ENCODE data around the gene EZR.
"Not testable (repeated sequence)": the region's sequence is repeated elsewhere in the genome, so short reads cannot be mapped to it uniquely, and the experiment has no call there.

Gene EZR

DNA sequence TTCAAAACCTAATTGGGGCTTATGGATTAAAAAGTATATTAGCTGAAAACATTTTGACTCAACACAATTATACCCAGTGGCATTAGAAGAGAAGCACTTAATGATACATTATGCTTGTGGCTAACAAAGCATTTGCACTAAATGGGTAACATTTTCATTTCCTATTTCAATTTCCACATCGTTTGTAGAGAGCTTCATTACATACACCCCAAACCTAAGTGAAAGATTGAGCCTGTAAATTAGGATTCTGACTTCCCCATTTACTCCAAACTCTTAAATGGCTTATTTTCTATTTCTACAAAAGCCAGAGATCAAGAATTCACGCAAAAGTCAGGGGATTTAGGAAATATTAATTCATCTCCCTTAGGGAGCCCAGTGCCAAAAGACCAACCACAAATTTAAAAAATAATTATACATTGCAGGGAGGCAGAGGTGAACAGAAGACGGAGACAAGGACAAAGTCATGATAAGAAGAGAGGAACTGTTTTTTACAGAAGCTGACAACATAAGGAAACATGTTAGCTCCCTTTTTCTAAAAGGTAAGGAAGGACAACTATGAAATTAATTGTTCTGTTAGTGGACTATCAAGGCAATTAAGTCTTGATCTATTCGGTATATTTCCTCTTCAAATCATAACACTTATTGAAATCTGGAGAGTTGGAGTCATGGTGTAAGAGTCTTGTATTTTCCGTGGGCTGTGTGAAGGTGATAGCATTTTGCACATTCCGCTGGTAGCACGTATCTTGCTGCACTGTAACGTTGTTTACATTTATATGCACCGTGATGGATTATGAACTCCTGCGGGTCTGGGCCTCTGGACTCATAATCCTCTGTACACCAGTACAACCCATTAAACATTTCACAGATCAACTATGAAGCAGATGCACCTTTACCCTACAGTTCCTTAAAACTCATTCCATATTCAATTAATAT, 24.8 kb upstream of the EZR start:
- no peak for DNase-seq (ENCODE audit: extremely low read depth in 1 of 2, low read depth in 1 of 2)

DNA sequence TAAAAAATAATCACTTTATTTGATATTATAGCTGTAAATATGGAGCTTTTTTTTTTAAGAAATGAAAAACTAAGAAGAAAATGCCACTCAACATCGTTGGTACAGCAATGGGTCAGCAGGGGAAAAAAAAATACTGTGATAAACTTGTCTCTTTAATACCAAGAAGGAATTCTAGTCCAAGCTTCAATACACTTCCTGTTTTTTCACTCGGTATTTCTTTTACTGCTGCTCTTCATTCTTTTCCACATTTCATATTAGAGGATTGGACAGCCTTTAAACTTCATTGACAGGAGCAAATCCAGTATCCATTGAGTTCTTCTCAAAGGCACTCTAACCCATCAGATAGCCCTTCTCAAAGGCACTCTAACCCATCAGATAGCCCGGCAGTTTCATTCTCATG, 22.2 kb upstream of the EZR start:
- DNase-seq (ENCODE audit: extremely low read depth in 1 of 2, low read depth in 1 of 2): no peak

DNA sequence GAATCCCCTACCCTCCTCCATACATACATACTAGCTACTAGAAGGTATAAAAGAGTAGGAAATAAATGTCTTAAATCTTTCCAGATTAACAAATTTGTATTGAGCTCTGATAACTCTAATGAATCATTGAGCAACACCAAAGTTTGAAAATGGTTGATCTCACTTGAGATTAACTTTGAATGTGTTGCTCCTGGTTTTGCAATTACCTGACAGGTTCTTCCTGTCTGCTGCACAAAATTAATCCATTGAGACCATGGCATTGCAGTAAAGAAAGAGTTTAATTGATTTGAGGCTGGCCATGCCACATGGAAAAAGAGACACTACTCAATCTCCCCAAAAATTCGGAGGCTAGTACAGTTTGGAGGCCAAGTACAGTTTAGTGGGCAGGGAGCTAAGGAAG, 21.3 kb upstream of the EZR start:
- DNase-seq (ENCODE audit: extremely low read depth in 1 of 2, low read depth in 1 of 2): no peak

DNA sequence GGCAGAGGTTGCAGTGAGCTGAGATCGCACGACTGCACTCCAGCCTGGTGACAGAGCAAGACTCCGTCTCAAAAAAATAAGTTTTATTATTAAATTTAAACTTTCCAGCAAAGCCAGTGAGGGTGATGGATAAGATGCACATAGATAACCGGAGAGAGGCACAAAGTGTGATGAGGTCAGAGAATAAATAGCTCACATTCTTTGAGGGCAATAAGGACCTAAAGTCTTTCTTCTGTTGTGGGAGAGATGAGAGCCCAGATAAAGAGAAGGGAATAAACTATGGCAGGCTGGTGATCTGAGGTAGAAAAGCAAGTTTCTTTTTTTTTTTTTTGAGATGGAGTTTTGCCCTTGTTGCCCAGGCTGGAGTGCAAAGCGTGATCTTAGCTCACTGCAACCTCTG, 20.6 kb upstream of the EZR start:
- no peak for DNase-seq (ENCODE audit: extremely low read depth in 1 of 2, low read depth in 1 of 2)

DNA sequence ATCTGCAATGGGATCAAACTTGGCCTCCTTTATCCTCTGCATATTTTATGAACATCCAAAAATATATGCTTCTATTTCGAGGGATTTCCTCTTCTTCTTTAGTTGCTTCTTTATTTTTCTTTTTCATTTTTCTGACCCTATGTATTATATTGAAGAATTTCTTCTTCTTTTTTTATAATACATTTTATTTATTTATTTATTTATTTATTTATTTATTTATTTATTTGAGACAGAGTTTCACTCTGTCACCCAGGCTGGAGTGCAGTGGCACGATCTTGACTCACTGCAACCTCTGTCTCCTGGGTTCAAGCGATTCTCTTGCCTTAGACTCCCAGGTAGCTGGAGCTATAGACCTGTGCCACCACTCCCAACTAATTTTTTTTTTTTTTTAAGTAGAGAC, 19.6 kb upstream of the EZR start:
- DNase-seq (ENCODE audit: extremely low read depth in 1 of 2, low read depth in 1 of 2): not testable (repeated sequence)

DNA sequence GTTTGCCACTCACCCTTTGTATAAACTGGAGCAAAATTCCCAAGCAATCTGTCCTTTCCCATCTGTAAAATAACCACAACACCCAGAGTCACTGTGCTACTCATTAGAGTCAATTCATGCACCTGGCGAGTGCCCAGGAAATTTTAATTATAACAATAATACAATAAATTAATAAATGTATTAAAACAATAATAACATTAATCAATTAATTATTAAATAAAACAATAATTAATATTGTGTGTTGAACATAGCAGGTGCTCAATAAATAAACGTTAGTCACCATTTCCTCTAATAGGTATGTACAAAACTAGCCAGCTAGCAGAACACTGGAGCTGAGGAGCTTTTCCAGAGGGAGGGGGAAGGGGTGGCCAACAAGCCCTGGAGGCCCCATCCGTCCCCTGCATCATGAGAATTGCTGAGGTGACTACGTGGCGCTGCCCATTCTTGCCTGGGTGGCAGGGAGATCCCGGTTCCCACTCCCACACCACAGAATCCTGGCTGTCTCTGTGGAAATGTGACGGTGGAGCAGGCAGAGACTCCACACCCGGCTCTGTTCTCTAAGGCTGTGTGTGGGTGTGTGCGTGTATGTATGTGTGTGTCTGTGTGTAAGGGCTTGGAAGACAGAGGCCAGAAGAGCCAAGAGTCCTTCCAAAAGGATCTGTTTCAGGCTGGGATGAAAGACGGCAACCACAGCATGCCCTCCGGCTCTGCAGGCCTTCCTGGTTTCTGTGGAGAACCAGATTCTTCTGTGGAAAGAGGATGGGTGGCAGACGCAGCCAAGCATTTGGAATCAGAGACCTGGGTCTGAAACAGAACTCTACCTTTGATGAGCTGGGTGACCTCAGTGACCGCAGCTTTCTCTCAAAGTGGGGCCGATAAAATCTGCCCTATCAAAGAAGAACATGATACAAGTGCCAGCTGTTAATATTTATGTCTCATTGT, 18.8 kb upstream of the EZR start:
- DNase-seq (ENCODE audit: extremely low read depth in 1 of 2, low read depth in 1 of 2): no peak

DNA sequence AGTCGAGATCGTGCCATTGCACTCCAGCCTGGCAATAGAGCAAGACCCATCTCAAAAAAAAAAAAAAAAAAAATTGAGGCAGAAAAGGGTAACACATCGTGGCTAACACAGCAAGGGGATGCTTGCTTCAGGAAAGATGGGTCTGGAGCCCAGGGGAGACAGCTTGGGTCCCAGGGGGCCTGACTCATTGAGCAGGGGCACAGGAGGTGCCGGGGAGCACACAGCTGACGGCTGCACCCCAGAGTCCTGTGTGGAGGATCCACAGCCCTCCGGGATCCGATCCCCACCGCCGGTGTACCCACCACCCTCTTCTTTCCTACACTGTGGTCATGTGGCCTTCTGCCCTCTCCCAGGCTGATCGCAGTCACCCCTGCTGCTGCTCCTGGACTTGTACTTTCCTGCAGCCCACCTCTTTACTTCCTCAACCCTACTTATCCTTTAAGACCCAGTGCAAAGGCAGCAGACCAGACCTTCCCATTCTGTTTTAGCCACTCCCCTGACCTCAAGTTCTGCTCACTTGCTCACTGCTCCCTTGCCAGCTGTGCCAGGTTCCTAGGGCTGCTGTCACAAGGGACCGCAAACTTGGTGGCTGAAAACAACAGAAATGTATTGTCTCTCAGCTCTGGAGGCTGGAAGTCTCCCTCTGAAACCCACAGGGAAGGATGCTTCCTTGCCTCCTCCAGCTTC, 17.6 kb upstream of the EZR start:
- DNase-seq (ENCODE audit: extremely low read depth in 1 of 2, low read depth in 1 of 2): no peak

DNA sequence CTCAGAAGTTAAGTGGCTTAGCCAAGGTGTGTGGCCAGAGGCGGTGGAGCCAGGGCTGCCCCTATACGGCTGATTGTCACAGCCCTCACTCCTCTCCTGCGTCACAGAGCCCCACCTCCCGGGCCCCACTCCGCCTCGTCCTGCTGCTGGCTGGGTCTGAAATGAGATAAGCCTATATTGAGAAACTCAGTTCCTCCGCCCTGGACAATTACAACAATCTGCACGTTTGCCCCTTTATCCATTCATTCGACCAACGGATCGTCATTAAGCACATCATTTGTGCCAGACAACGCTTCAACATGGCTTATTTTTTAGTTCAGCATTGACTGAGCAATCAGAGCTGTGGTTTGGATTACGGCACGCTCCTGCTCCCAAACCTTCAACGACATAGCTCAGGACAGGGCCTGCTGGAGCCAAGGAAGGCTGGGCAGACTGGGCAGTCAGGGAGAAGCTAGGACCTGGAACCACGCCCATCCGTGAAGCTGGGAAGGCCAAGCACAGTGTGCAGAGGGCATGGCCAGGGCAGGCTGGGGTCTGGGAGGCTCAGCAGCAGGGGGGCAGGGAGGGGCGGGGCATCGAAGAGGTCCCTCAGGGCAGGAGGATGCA, 16.6 kb upstream of the EZR start:
- DNase-seq (ENCODE audit: extremely low read depth in 1 of 2, low read depth in 1 of 2): no peak

DNA sequence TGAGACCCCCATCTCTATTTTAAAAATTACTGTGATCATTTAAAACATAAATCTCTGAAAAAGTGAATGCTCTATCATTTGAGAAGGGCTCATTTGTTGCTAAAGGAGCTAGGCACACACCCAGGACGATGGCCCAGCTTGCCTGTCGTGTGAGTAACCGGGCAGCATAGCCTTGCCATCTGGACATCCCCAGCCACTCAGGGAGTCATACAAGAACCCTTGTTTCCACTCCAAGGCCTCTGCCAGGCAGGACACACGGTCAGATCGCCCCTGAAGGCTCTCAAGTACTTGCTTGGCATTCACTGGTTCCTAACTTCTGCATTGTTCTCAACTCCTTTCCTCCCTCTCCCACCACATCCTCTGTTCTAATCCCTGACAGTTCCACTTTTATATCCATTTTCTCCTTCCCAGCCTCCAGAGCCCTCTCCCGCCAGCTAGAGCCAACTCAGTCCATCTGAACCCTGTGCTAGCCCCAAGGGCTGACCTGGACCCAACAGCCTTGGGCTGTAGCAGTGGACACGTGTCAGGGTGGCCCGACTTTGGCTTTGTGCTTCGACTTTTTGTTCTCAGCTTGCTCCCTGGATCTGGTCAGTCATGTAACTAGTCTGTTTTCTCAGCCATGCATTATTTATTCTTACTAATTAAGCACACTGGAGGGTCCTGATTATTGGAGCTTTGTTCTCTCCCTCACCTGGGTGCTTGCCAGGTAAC, 15.7 kb upstream of the EZR start:
- no peak for DNase-seq (ENCODE audit: extremely low read depth in 1 of 2, low read depth in 1 of 2)

DNA sequence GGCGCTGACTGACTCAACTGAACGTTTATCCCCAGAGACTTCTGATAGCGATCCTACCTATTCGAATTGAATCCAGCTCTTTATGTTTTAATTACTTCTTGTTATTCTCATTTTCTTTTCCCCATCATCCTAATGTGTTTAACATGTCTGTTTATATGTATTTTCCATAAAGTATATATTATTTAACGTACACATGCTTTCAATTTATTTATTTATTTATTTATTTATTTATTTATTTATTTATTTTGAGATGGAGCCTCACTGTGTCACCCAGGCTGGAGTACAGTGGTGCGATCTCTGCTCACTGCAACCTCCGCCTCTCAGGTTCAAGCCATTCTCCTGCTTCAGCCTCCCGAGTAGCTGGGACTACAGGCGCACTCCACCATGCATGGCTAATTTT, 13.6 kb upstream of the EZR start:
- not testable (repeated sequence) for DNase-seq (ENCODE audit: extremely low read depth in 1 of 2, low read depth in 1 of 2)

DNA sequence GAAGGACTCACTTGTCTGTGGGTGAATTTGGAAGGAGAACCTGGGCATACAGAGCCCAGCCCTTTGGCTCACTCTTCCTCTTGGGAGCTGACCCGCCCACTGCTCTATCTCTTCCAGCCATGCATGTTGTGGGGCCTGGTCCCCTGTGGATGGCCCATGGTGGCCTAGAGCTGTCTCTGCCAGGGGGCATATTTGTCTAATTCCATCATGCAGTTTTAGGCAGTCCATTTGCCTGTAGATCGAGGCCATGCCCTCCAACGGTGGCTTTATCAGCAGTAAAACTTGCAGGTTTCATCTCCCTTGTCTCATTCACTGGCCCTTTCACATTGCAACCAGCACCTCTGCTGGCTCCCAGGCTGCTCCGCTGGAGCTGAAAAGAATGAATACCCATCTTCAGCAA, 12.9 kb upstream of the EZR start:
- DNase-seq (ENCODE audit: extremely low read depth in 1 of 2, low read depth in 1 of 2): no peak

DNA sequence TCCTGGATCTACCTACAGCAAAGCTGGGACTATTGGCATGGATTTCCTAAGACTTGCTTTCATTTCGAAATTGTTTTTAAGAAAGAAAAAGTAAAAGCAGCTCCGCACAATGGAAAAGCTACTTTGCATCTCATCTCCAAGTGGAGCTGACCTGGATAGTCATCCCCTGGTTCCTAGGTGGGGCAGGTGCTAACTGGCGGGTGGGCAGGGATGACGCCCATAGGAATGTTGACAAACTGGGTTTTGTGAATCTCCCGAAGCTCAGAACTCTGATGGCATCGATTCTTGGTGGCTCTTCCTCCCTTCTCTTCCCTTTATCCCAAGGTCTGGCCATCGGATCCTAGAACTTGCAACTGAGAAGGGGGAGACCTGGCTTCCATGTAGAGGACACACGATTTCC, 12.4 kb upstream of the EZR start:
- no peak for DNase-seq (ENCODE audit: extremely low read depth in 1 of 2, low read depth in 1 of 2)

DNA sequence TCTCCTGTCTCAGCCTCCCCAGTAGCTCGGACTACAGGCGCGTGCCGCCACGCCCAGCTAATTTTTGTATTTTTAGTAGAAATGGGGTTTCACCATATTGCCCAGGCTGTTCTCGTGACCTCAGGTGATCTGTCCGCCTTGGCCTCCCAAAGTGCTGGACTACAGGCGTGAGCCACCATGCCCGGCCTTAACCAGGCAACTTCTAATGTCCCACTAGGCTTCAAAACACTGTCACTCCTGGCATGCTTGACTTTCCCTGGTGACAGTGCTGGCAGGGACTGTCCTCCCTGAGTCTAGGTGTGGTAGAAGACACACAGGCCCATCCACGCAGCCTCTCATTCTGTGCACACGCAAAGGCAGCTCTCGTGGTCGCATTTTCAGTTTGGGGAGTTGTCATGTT, 11.6 kb upstream of the EZR start:
- no peak for DNase-seq (ENCODE audit: extremely low read depth in 1 of 2, low read depth in 1 of 2)

DNA sequence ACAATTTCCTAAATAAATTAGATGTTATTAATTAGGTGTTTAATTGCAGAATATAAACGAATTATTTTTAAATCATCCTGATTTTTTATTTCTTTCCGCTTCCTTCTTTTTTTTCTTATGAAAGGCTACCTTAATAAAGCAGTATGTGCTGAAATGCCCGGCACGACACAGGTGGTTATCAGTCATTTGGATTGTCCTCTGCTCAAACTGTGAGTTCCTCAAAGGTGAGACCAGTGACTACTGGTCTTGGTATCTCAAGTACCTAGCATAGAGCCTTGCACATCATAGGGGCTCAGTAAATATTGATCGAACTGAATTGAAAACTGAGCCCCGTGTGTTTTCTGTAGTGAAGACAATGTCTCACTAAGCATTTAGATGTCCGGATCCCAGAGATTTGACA, 9.6 kb upstream of the EZR start:
- no peak for DNase-seq (ENCODE audit: extremely low read depth in 1 of 2, low read depth in 1 of 2)

DNA sequence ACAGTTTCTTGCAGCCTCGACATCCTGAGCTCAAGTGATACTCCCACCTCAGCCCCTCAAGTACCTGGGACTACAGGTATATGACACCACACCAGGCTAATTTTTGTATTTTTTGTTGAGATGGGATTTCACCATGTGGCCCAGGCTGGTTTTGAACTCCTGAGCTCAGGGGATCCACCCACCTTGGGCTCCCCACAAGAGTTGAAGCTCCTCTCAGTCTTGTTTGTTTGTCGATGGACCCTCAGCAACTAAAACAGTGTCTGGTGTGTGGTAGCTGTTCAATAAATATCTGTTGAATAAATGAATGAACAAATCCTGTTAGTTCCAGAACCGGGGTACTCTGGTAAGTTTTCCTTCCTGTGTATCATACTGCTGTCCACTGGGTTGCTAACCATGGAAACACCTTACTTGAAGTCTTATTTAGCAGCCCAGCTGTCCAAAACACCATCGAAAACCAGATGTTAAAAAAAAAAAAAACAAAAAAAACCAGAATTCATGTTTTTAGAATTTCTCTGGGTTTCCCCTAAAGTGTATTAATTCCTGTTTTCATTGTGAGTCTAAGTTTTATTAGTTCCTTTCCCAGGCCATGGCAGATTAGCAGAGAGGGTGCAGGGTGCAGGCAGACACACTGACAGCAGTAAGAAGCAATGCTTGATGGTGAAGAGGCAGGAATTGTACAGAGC, 7.8 kb upstream of the EZR start:
- DNase-seq (ENCODE audit: extremely low read depth in 1 of 2, low read depth in 1 of 2): no peak

DNA sequence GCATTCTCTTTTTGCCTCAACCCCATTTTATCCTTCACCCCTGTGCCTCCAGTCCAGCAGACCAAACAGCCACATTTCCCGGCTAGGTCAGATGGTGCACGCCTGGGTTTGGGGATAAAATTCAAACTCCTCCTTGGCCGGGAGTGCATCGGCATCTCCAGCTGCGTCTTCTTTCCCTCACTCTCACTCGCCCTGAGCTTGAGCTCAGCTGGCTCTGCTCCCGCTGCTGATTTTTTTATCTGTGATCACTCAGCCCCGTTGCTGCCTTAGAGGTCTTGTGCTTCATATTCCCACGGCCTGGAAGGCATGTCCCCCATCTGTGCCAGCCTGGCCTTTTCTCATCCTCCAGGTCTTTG, 6.8 kb upstream of the EZR start:
- DNase-seq (ENCODE audit: extremely low read depth in 1 of 2, low read depth in 1 of 2): no peak

DNA sequence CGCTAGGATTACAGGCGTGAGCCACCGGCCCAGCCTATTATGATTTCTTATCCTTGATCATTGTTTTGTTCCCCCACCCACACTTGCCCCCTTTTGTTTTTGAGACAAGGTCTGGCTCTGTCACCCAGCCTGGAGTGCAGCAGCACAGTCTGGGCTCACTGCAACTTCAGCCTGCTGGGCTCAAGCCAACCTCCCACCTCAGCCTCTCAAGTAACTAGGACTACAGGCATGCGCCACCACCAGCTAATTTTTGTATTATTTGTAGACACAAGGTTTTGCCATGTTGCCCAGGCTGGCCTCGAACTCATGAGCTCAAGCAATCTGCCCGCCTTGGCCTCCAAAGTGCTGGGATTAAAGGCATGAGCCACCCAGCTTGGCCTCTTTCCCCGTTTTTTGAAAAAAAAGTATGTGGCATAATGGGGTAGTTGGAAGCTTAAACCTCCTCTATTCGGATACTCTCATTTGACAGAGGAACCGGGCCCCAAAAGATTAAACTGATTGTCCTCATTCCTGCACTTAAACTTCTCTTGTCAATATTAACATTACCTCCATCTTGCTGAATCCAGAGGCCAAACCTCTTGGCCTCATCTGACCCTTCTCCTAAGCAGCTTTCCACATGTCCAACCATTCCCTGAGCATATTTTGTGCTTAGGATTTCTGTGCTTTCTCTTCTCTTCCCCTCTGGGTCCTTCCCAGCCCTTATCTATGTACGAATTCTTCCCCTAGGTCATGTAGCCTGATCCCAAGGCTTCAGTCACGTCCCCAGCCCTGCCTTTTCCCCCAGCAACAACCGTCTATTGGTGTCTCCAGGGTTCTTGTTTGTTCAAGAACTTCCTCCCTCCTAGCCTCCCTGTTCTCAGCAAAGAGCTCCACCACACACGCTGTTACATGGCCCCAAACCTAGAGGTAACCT, 6.1 kb upstream of the EZR start:
- DNase-seq (ENCODE audit: extremely low read depth in 1 of 2, low read depth in 1 of 2): no peak

DNA sequence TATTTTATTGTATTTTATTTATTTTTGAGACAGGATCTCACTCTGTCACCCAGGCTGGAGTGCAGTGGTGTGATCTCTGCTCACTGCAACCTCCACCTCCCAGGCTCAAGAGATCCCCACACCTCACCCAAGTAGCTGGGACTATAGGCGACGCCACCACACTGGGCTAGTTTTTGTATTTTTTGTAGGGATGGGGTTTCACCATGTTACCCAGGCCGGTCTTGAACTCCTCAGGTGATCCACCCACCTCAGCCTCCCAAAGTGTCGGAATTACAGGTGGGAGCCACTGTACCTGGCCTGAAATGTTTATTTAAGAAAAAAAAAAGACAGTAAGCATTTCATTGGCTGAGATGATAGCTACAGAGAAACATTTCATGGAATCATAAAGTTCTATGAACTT, 4.4 kb upstream of the EZR start:
- not testable (repeated sequence) for DNase-seq (ENCODE audit: extremely low read depth in 1 of 2, low read depth in 1 of 2)
